SK-N-SH (cell line): ENCODE data around the gene LLGL1. TPM values are rescaled to one million over a fixed set of nuclear protein-coding genes. Genes with fewer than 3 reads are reported as not detected.

Source experiments
- CTCF ChIA-PET: fragments of 300-600, 350-600 bp; formaldehyde crosslinking; extraction: SDS; loops from one replicate; lab custom pipeline; 2021; lab: Yijun Ruan, JAX
- POLR2A ChIA-PET: fragments of 350-600 bp; sonication (Branson Sonifier 250); formaldehyde crosslinking; extraction: SDS; loops from one replicate; lab custom pipeline; 2020; ENCODE audit warnings: antibody characterized with exemption, inconsistent platforms; lab: Yijun Ruan, JAX
- DNase-seq: peaks from one replicate; pipeline ENCODE4 v3.0.0; 2012
- H2AFZ ChIP-seq: fragments of 200-600 bp; sonication (generic); 2 replicates; pipeline ENCODE4 v1.8.1; 2016; ENCODE audit warnings: antibody characterized with exemption, mild to moderate bottlenecking, low read depth
- H3F3A ChIP-seq: fragments of 200-600 bp; sonication (generic); replicated peaks from 2 replicates; pipeline ENCODE3; 2016; ENCODE audit warnings: antibody characterized with exemption, mild to moderate bottlenecking; ENCODE audit not compliant: insufficient read depth
- H3K27ac ChIP-seq, 2 experiments: fragments of 200-500 bp in 1 of 2; fragments of 200-600 bp in 1 of 2; sonication (Bioruptor generic) in 1 of 2; sonication (generic), shearing (Covaris generic) in 1 of 2; 2 replicates each; pipeline versions ENCODE4 v1.5.1 to v1.6.1; 2014 to 2016; ENCODE audit warnings: low read depth in 2 of 2, inconsistent platforms in 1 of 2, low read length in 1 of 2, mild to moderate bottlenecking in 1 of 2, mixed read lengths in 1 of 2
- H3K27me3 ChIP-seq: fragments of 200-600 bp; sonication (generic), shearing (Covaris generic); 2 replicates; pipeline ENCODE4 v1.6.1; 2016; ENCODE audit warnings: mixed run types; ENCODE audit not compliant: insufficient read depth
- H3K36me3 ChIP-seq, 2 experiments: fragments of 200-500 bp in 1 of 2; fragments of 200-600 bp in 1 of 2; sonication (Bioruptor generic) in 1 of 2; sonication (generic) in 1 of 2; replicated peaks in 1 of 2; 2 replicates each; pipeline versions ENCODE3 to v1.5.1; 2014 to 2016; ENCODE audit warnings: low read length in 1 of 2, mild to moderate bottlenecking in 1 of 2; ENCODE audit not compliant: insufficient read depth in 2 of 2, control insufficient read depth in 1 of 2
- H3K4me1 ChIP-seq, 2 experiments: fragments of 200-500 bp in 1 of 2; fragments of 200-600 bp in 1 of 2; sonication (Bioruptor generic) in 1 of 2; sonication (generic), shearing (Covaris generic) in 1 of 2; 2 replicates each; pipeline versions ENCODE4 v1.5.1 to v1.6.1; 2014 to 2016; ENCODE audit warnings: low read depth in 1 of 2, low read length in 1 of 2, mixed run types in 1 of 2; ENCODE audit not compliant: insufficient read depth in 2 of 2, control insufficient read depth in 1 of 2
- H3K4me2 ChIP-seq: fragments of 200-600 bp; sonication (generic), shearing (Covaris generic); 2 replicates; pipeline ENCODE4 v1.6.1; 2017; ENCODE audit warnings: mixed run types
- H3K4me3 ChIP-seq, 2 experiments: fragments of 200-500 bp in 1 of 2; fragments of 200-600 bp in 1 of 2; sonication (Bioruptor generic) in 1 of 2; sonication (generic), shearing (Covaris generic) in 1 of 2; 2 replicates each; pipeline versions ENCODE4 v1.5.1 to v1.8.1; 2014 to 2016; ENCODE audit warnings: low read depth in 2 of 2, inconsistent platforms in 1 of 2, low read length in 1 of 2, mild to moderate bottlenecking in 1 of 2, mixed read lengths in 1 of 2, moderate library complexity in 1 of 2
- H3K79me2 ChIP-seq: fragments of 200-600 bp; sonication (generic); 2 replicates; pipeline ENCODE4 v1.8.1; 2017; ENCODE audit warnings: mild to moderate bottlenecking; ENCODE audit not compliant: insufficient read depth
- H3K9ac ChIP-seq: fragments of 200-600 bp; sonication (generic); 2 replicates; pipeline ENCODE4 v1.6.1; 2017; ENCODE audit warnings: mixed run types
- H3K9me2 ChIP-seq: fragments of 200-600 bp; sonication (generic); 2 replicates; pipeline ENCODE4 v1.6.1; 2017; ENCODE audit warnings: mixed run types
- H3K9me3 ChIP-seq: fragments of 200-600 bp; sonication (generic); 2 replicates; pipeline ENCODE4 v1.6.1; 2017; ENCODE audit warnings: mixed run types, mild to moderate bottlenecking, moderate library complexity
- H4K20me1 ChIP-seq: fragments of 200-600 bp; sonication (generic); 2 replicates; pipeline ENCODE4 v1.6.1; 2017; ENCODE audit warnings: mild to moderate bottlenecking, mixed run types; ENCODE audit not compliant: insufficient read depth
- FOXJ3 ChIP-seq: sonication (generic); formaldehyde crosslinking; IDR thresholded peaks from 2 replicates; pipeline ENCODE4 v1.5.1; 2020; ENCODE audit warnings: mild to moderate bottlenecking, missing genetic modification reagents
- GATA2 ChIP-seq: sonication (generic); formaldehyde crosslinking; IDR thresholded peaks from 2 replicates; pipeline ENCODE4 v1.5.0; 2020; ENCODE audit warnings: mild to moderate bottlenecking, missing genetic modification reagents
- NFIC ChIP-seq: IDR thresholded peaks from 2 replicates; pipeline ENCODE4 v1.4.0; 2012; ENCODE audit warnings: borderline replicate concordance
- NRF1 ChIP-seq: IDR thresholded peaks from 2 replicates; pipeline ENCODE4 v1.6.1; 2012; ENCODE audit warnings: low read depth, mild to moderate bottlenecking, low read length
- RFX5 ChIP-seq: IDR thresholded peaks from 2 replicates; pipeline ENCODE4 v1.6.1; 2012; ENCODE audit warnings: mild to moderate bottlenecking, improper control_type of control experiment, low read length
- TAF1 ChIP-seq: IDR thresholded peaks from 2 replicates; pipeline ENCODE4 v1.6.1; 2012; ENCODE audit warnings: low read depth, mild to moderate bottlenecking, low read length, moderate library complexity, borderline replicate concordance
- TCF12 ChIP-seq: IDR thresholded peaks from 2 replicates; pipeline ENCODE4 v1.4.0; 2012
- YY1 ChIP-seq: IDR thresholded peaks from 2 replicates; pipeline ENCODE4 v1.4.0; 2012; ENCODE audit warnings: low read depth, mild to moderate bottlenecking
- WGBS: methylation state at CpG from one replicate; pipeline ENCODE4 v1.1.6; 2017; ENCODE audit warnings: low lambda C conversion rate; 5-methylcytosine and 5-hydroxymethylcytosine counted together
- polyA plus RNA-seq, 3 experiments: library from polyadenylated mRNA; depleted of rRNA; stranded (reverse); fragments of >200 nt; gene quantifications; 2 replicates each; pipeline ENCODE4 v1.2.3, GENCODE V29; 2012
- TF ChIP-seq, protein P1 (sequence below): IDR thresholded peaks from 2 replicates; pipeline ENCODE4 v1.4.0; 2012; ENCODE audit warnings: low read depth, borderline replicate concordance
- TF ChIP-seq, protein P2 (sequence below): IDR thresholded peaks from 2 replicates; pipeline ENCODE4 v1.4.0; 2012; ENCODE audit warnings: low read depth, borderline replicate concordance
- TF ChIP-seq, protein P3 (sequence below): IDR thresholded peaks from 2 replicates; pipeline ENCODE4 v1.4.0; 2012; ENCODE audit warnings: low read depth

Gene LLGL1
- polyA plus RNA-seq, 1 of the 3 experiments (the other 2 are of a cell fraction) = 31.4 TPM

GRCh38 chr17:18228176-18228682 is 2.8 kb downstream of the LLGL1 start:
- Histone ChIP-seq H3K4me1 (peaks cover 0 to 20% of the 10 kb centered on the region in 2 experiments; a peak in 1 of 4 replicates), H2AFZ (no peak overlapping the region), H3K27ac (no peak overlapping the region), H3K9me2 (no peaks in the 10 kb centered on the region), H3K27me3 (no peaks in the 10 kb centered on the region), H3K4me3 (no peak overlapping the region), H3K79me2 (peaks cover 56% of the 10 kb centered on the region), H4K20me1 (0 out of 2 replicates have a peak, but pooled peaks cover 17% of the 10 kb centered on the region), H3K4me2 (no peak overlapping the region), H3K9ac (no peak overlapping the region), H3K9me3 (no peaks in the 10 kb centered on the region), H3K36me3 (no peaks in the 10 kb centered on the region), H3F3A (no peaks in the 10 kb centered on the region)
- TF ChIP-seq NFIC (no peak), TAF1 (no peak), RFX5 (no peak), FOXJ3 (CRISPR knock-in tag) (no peak)
- TF ChIP-seq, protein P1, sequence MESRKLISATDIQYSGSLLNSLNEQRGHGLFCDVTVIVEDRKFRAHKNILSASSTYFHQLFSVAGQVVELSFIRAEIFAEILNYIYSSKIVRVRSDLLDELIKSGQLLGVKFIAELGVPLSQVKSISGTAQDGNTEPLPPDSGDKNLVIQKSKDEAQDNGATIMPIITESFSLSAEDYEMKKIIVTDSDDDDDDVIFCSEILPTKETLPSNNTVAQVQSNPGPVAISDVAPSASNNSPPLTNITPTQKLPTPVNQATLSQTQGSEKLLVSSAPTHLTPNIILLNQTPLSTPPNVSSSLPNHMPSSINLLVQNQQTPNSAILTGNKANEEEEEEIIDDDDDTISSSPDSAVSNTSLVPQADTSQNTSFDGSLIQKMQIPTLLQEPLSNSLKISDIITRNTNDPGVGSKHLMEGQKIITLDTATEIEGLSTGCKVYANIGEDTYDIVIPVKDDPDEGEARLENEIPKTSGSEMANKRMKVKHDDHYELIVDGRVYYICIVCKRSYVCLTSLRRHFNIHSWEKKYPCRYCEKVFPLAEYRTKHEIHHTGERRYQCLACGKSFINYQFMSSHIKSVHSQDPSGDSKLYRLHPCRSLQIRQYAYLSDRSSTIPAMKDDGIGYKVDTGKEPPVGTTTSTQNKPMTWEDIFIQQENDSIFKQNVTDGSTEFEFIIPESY = no peak
- TF ChIP-seq, protein P2, sequence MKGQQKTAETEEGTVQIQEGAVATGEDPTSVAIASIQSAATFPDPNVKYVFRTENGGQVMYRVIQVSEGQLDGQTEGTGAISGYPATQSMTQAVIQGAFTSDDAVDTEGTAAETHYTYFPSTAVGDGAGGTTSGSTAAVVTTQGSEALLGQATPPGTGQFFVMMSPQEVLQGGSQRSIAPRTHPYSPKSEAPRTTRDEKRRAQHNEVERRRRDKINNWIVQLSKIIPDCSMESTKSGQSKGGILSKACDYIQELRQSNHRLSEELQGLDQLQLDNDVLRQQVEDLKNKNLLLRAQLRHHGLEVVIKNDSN = no peak
- DNase-seq = no peak
- ChIA-PET CTCF (interaction anchor here (1.0 to 1.1 kb wide), 2 partner anchors 15 to 86 kb away, joined by 3 read pairs; no protein-coding TSS in a partner anchor), POLR2A (no interaction called here)
- 98% methylated on average over 10 of the region's 10 CpGs for WGBS

GRCh38 chr17:18229254-18229653 is 3.8 kb downstream of the LLGL1 start:
- no peak for DNase-seq
- TF ChIP-seq TCF12 = no peak
- TF ChIP-seq, protein P3, sequence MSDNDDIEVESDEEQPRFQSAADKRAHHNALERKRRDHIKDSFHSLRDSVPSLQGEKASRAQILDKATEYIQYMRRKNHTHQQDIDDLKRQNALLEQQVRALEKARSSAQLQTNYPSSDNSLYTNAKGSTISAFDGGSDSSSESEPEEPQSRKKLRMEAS = no peak
- no peak for TF ChIP-seq GATA2 (CRISPR knock-in tag)
- TF ChIP-seq NRF1 = no peak
- TF ChIP-seq YY1 = no peak
- H3K79me2 ChIP-seq = peaks cover 56% of the 10 kb centered on the region
- no peaks in the 10 kb centered on the region for H3F3A ChIP-seq
- H2AFZ ChIP-seq = no peak overlapping the region
- H3K9me2 ChIP-seq = no peaks in the 10 kb centered on the region
- peaks cover 0 to 3% of the 10 kb centered on the region in 2 experiments for H3K36me3 ChIP-seq
- WGBS = 88% methylated on average over 3 of the region's 4 CpGs
- no peaks in the 10 kb centered on the region for H3K9me3 ChIP-seq
- peaks cover 0 to 20% of the 10 kb centered on the region in 2 experiments; a peak in 1 of 4 replicates for H3K4me1 ChIP-seq
- H3K4me3 ChIP-seq = no peak overlapping the region
- ChIA-PET CTCF (interaction anchor here (0.9 kb wide), 2 partner anchors 13 to 27 kb away, joined by 3 to 5 read pairs; no protein-coding TSS in a partner anchor), POLR2A (no interaction called here)
- H3K27ac ChIP-seq = no peak overlapping the region
- no peaks in the 10 kb centered on the region for H3K27me3 ChIP-seq
- no peak overlapping the region for H3K4me2 ChIP-seq
- H3K9ac ChIP-seq = no peak overlapping the region
- 0 out of 2 replicates have a peak, but pooled peaks cover 17% of the 10 kb centered on the region for H4K20me1 ChIP-seq
